Lower leg skin (tissue), 4 donors: Measurements from ENCODE around the gene GNB1L. TPM values are rescaled to one million over a fixed set of nuclear protein-coding genes. Genes with fewer than 3 reads are reported as not detected.

Experiments
- DNase-seq, 2 donors: peaks; one replicate each; pipeline ENCODE4 v3.0.0-alpha.2; 2019; ENCODE audit warnings: low spot score in 2 of 2
- H3K4me3 ChIP-seq: fragments of 200-600 bp; sonication (generic); 2 replicates; pipeline ENCODE4 v1.5.1; 2017; ENCODE audit warnings: mild to moderate bottlenecking, low read depth; ENCODE audit not compliant: poor library complexity, severe bottlenecking
- CTCF ChIP-seq, 3 donors: fragments of 450-650 bp; IDR thresholded peaks; one replicate each; pipeline ENCODE4 v1.5.1; 2016; ENCODE audit warnings: antibody characterized with exemption in 3 of 3, mild to moderate bottlenecking in 3 of 3, moderate library complexity in 2 of 3
- POLR2A ChIP-seq, 2 donors: fragments of 450-650 bp; IDR thresholded peaks; one replicate each; pipeline ENCODE4 v1.6.1; 2016 to 2017; ENCODE audit warnings: antibody characterized with exemption in 2 of 2, mild to moderate bottlenecking in 1 of 2, moderate library complexity in 1 of 2
- WGBS, 2 donors: methylation state at CpG; one replicate each; pipeline ENCODE4 v1.1.5; 2018; 5-methylcytosine and 5-hydroxymethylcytosine counted together
- intact Hi-C: fragments of 100-400 bp; cut with DNase I; formaldehyde crosslinking; loops from one replicate; pipeline ENCODE4 v1.15.0; 2023; ENCODE audit warnings: low total_unique reads
- total RNA-seq, 4 donors: library from RNA; depleted of rRNA; stranded (reverse); fragments of >200 nt; gene quantifications; one replicate each; pipeline ENCODE4 v1.1.0, GENCODE V29; 2016

The GNB1L gene
- total RNA-seq, 4 donors from 2014 or later = 10.0 to 16.2 (median 11.2) TPM

- no peak overlapping the region for H3K4me3 ChIP-seq
- intact Hi-C loops = no loop called here
- TF ChIP-seq POLR2A (IDR thresholded peaks at IDR 0.05) = no peak
- TF ChIP-seq CTCF (IDR thresholded peaks at IDR 0.05) = no peak
- no peak for DNase-seq
- 92 to 94% methylated on average over 9 of the region's 9 CpGs for WGBS, 2 donors
Measured at GRCh38 chr22:19846620-19847344, 7.9 kb downstream of the GNB1L start.

GRCh38 chr22:19845054-19845722, 9.5 kb downstream of the GNB1L start:
- TF ChIP-seq POLR2A (IDR thresholded peaks at IDR 0.05) (no peak), CTCF (IDR thresholded peaks at IDR 0.05) (no peak)
- 76 to 83% methylated on average over 7 to 8 of the region's 8 CpGs for WGBS, 2 donors
- H3K4me3 ChIP-seq = no peak overlapping the region
- intact Hi-C loops = no loop called here
- no peak for DNase-seq

- TF ChIP-seq POLR2A (IDR thresholded peaks at IDR 0.05) (no peak), CTCF (IDR thresholded peaks at IDR 0.05) (no peak)
- H3K4me3 ChIP-seq = no peak overlapping the region
- DNase-seq = peak; percentile 60 to 92
- intact Hi-C loops = no loop called here
- 18 to 24% methylated on average over 10 to 13 of the region's 18 CpGs for WGBS, 2 donors
Measured at GRCh38 chr22:19844377-19845053, 10.2 kb downstream of the GNB1L start.

GRCh38 chr22:19843857-19844376, 10.8 kb downstream of the GNB1L start:
- H3K4me3 ChIP-seq = no peak overlapping the region
- 18 to 31% methylated on average over 7 to 8 of the region's 11 CpGs for WGBS, 2 donors
- TF ChIP-seq POLR2A (IDR thresholded peaks at IDR 0.05) = no peak
- TF ChIP-seq CTCF (IDR thresholded peaks at IDR 0.05) = no peak
- intact Hi-C loops = no loop called here
- DNase-seq = peak in 1 of 2 donors; percentile 15

DNA sequence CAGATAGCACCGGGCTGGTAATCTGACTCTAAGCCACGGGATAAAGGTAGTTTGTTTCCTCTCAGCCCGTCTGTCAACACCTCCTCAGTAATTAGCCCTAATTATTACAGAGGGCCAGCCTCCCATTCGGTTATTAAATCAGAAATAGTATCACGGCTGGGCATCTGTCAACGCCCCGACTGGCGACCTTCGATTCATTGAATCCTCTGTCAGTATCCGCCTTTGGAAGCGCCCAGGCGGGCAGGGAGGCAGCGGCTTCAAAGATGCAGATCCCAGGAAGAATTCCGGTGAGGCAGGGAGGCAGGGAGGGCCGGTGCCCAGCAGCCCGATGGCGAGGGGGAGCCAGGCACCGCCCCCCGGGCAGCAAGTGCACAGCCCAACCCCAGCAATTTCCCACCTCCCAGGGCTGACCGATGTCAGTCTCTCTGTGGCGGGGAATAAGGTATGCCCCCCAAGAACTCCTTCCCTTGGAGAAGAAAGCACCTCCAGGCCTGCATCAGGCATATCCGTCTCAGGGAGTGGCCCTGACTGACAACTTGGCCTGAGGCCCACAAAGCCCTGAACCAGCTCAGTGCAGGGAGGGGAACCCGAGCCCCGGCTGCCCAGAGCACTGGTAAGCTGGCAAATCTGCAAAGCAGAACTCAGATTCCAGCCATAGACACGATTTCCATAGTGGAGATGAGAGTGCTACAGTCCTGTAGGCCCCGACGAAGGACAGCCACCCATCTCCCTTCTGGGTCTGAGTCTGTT, 11.4 kb downstream of the GNB1L start:
- DNase-seq = no peak
- TF ChIP-seq POLR2A (IDR thresholded peaks at IDR 0.05) (no peak), CTCF (IDR thresholded peaks at IDR 0.05) (no peak)
- intact Hi-C loops = no loop called here
- no peak overlapping the region for H3K4me3 ChIP-seq
- WGBS, 2 donors = 46 to 60% methylated on average over 26 of the region's 27 CpGs
